Suprapubic skin (tissue), 4 donors: Measurements from ENCODE around the gene WDR33. TPM values are rescaled to one million over a fixed set of nuclear protein-coding genes. Genes with fewer than 3 reads are reported as not detected.

Experiments used
- DNase-seq, 2 donors: peaks; one replicate each; pipeline ENCODE4 v3.0.0-alpha.2; 2019; ENCODE audit warnings: low spot score in 2 of 2
- H3K27ac ChIP-seq: fragments of 200-600 bp; sonication (generic); one replicate; pipeline ENCODE4 v1.5.1; 2019
- H3K27me3 ChIP-seq: fragments of 200-600 bp; sonication (generic); one replicate; pipeline ENCODE4 v1.5.1; 2019
- H3K36me3 ChIP-seq: fragments of 200-600 bp; sonication (generic); one replicate; pipeline ENCODE4 v1.5.1; 2019
- H3K4me1 ChIP-seq: fragments of 200-600 bp; sonication (generic); one replicate; pipeline ENCODE4 v1.5.1; 2019
- H3K4me3 ChIP-seq: fragments of 200-600 bp; sonication (generic); one replicate; pipeline ENCODE4 v1.5.1; 2019; ENCODE audit warnings: mild to moderate bottlenecking
- H3K9me3 ChIP-seq: fragments of 200-600 bp; sonication (generic); one replicate; pipeline ENCODE4 v1.5.1; 2019
- EP300 ChIP-seq: sonication (generic); formaldehyde crosslinking; IDR thresholded peaks from one replicate; pipeline ENCODE4 v1.6.1; 2017; ENCODE audit warnings: antibody characterized with exemption
- POLR2A ChIP-seq, 2 donors: fragments of 450-650 bp; IDR thresholded peaks; one replicate each; pipeline ENCODE4 v1.6.1; 2017; ENCODE audit warnings: antibody characterized with exemption in 2 of 2, mild to moderate bottlenecking in 2 of 2, moderate library complexity in 2 of 2
- POLR2AphosphoS5 ChIP-seq, 3 donors: sonication (generic); formaldehyde crosslinking; IDR thresholded peaks; one replicate each; pipeline ENCODE4 v1.6.1; 2017; ENCODE audit warnings: antibody characterized with exemption in 3 of 3
- WGBS: methylation state at CpG from one replicate; pipeline ENCODE4 v1.1.5; 2018; 5-methylcytosine and 5-hydroxymethylcytosine counted together
- total RNA-seq, 4 donors: library from RNA; depleted of rRNA; stranded (reverse); fragments of >200 nt; gene quantifications; one replicate each; pipeline ENCODE4 v1.1.0, GENCODE V29; 2016
- TF ChIP-seq, protein P1 (sequence below), 2 donors: fragments of 200-600 bp in 1 of 2; fragments of 450-650 bp in 1 of 2; sonication (generic) in 1 of 2; IDR thresholded peaks; one replicate each; pipeline ENCODE4 v1.5.1; 2016 to 2019; ENCODE audit warnings: antibody characterized with exemption in 2 of 2, mild to moderate bottlenecking in 1 of 2, moderate library complexity in 1 of 2

Gene WDR33
- total RNA-seq, 4 donors from 2014 or later, result 31.9 to 85.8 (median 44.1) TPM

- H3K27ac ChIP-seq, result no peak overlapping the region
- H3K36me3 ChIP-seq, result no peaks in the 10 kb centered on the region
- no peaks in the 10 kb centered on the region for H3K4me1 ChIP-seq
- H3K9me3 ChIP-seq, result no peaks in the 10 kb centered on the region
- peak in 1 of 2 donors; percentile 13 for DNase-seq
- H3K4me3 ChIP-seq, result no peak overlapping the region
- 90% methylated on average over 6 of the region's 6 CpGs for WGBS
- no peaks in the 10 kb centered on the region for H3K27me3 ChIP-seq
- no peak for TF ChIP-seq POLR2AphosphoS5 (IDR thresholded peaks at IDR 0.05)
- no peak for TF ChIP-seq EP300
- TF ChIP-seq, protein P1, sequence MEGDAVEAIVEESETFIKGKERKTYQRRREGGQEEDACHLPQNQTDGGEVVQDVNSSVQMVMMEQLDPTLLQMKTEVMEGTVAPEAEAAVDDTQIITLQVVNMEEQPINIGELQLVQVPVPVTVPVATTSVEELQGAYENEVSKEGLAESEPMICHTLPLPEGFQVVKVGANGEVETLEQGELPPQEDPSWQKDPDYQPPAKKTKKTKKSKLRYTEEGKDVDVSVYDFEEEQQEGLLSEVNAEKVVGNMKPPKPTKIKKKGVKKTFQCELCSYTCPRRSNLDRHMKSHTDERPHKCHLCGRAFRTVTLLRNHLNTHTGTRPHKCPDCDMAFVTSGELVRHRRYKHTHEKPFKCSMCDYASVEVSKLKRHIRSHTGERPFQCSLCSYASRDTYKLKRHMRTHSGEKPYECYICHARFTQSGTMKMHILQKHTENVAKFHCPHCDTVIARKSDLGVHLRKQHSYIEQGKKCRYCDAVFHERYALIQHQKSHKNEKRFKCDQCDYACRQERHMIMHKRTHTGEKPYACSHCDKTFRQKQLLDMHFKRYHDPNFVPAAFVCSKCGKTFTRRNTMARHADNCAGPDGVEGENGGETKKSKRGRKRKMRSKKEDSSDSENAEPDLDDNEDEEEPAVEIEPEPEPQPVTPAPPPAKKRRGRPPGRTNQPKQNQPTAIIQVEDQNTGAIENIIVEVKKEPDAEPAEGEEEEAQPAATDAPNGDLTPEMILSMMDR (IDR thresholded peaks at IDR 0.05), result no peak
- TF ChIP-seq POLR2A (IDR thresholded peaks at IDR 0.05), result no peak
These were observed 128.8 kb downstream of the WDR33 start for GRCh38 chr2:127681976-127682857.

DNA sequence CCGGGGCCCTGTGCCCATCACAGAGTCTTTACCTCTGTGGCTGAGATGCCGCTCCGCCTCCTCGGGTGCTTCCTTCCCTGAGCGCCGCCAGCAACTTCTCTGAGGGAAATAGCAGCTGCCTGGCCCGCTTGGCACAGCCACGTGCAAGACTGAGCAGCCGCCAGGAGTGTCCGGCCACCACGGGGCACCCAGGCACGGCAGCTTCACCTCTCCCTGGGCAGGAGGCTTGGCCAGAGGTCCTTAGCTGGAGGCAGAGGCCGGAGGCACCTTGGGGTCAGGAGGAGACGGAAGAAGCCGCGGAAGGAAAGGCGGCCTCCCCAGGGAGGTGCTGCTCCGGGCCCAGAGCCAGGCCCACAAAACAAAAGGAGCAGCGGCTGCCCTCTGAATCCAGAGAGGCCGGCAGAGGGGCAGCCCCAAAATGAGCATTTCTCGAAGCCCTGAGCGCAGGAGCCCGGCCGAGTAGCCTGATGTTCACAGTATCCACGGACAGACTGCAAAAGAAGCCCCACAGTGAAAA lies 129.6 kb downstream of the WDR33 start:
- H3K4me1 ChIP-seq, result no peaks in the 10 kb centered on the region
- H3K9me3 ChIP-seq, result no peaks in the 10 kb centered on the region
- WGBS, result 55% methylated on average over 18 of the region's 25 CpGs
- DNase-seq, result peak in 1 of 2 donors; percentile 66
- H3K27ac ChIP-seq, result no peak overlapping the region
- no peaks in the 10 kb centered on the region for H3K36me3 ChIP-seq
- peak overlapping the region; percentile 33 for H3K4me3 ChIP-seq
- TF ChIP-seq, protein P1 (IDR thresholded peaks at IDR 0.05), result no peak
- TF ChIP-seq EP300, result no peak
- no peak for TF ChIP-seq POLR2AphosphoS5 (IDR thresholded peaks at IDR 0.05)
- TF ChIP-seq POLR2A (IDR thresholded peaks at IDR 0.05), result no peak
- peaks cover 4% of the 10 kb centered on the region for H3K27me3 ChIP-seq

DNA sequence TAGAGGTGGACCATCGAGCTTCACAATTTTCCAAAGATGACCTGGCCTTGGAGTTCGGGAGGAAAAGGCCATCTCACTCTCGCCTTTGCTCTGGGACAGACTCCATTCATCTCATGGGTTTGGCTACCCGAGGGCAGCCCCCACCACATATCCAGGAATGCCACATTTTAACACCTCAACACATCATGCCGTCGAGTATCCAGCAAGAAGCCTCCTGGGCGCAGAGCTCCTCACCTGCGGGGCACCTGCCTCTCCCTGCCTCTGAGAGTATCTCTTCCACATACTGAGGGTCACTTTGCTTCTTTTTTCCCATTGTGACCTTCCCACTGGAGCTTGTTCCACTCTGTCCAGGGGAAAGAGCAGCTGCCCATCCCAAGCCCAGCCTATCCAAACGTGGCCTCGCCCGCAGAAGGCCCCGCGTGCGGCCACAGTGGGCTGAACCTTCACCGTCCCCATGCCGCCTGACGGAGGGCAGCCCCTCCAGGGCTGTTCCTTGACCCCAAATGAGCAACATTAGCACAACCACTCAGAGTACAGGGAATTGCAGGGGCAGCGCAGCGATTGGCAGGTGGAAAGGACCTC lies 130.2 kb downstream of the WDR33 start:
- Histone ChIP-seq H3K4me1 (peaks cover 4% of the 10 kb centered on the region), H3K4me3 (peak overlapping the region; percentile 33), H3K27ac (no peak overlapping the region), H3K9me3 (no peaks in the 10 kb centered on the region), H3K27me3 (peaks cover 4% of the 10 kb centered on the region), H3K36me3 (no peaks in the 10 kb centered on the region)
- no peak for TF ChIP-seq POLR2AphosphoS5 (IDR thresholded peaks at IDR 0.05)
- WGBS, result 92% methylated on average over 19 of the region's 19 CpGs
- DNase-seq, result no peak

- Histone ChIP-seq H3K4me1 (peaks cover 12% of the 10 kb centered on the region), H3K4me3 (no peak overlapping the region), H3K27me3 (peaks cover 11% of the 10 kb centered on the region), H3K9me3 (no peaks in the 10 kb centered on the region), H3K36me3 (no peaks in the 10 kb centered on the region), H3K27ac (no peak overlapping the region)
- 76% methylated on average over 13 of the region's 15 CpGs for WGBS
- DNase-seq, result peak in 1 of 2 donors; percentile 50
- TF ChIP-seq EP300 (no peak), POLR2A (IDR thresholded peaks at IDR 0.05) (no peak), POLR2AphosphoS5 (IDR thresholded peaks at IDR 0.05) (no peak)
- TF ChIP-seq, protein P1 (IDR thresholded peaks at IDR 0.05), result no peak
These were observed 131.2 kb downstream of the WDR33 start for GRCh38 chr2:127679680-127680361.

DNA sequence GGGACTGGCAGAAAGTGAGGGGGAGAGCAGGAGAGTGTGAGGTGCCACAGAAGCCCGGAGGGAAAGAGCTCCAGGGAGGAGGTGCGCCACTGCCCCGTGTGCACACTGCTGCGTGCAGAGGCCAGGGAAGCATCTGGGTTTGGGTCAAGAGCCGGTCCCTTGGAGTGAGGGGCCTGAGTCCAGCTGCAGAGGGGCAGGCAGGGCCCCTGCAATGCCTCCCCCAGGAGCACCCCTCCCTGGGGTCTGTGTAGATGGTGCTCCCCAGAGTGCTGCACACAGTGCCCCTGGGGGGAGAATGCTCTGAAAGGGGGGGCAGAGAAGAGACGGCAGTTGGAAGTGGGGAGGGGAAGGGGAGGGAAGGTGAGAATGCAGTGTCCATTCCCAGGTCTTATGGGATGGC lies 132.0 kb downstream of the WDR33 start:
- H3K27me3 ChIP-seq, result peaks cover 16% of the 10 kb centered on the region
- TF ChIP-seq POLR2A (IDR thresholded peaks at IDR 0.05) (no peak), POLR2AphosphoS5 (IDR thresholded peaks at IDR 0.05) (no peak), EP300 (no peak)
- TF ChIP-seq, protein P1 (IDR thresholded peaks at IDR 0.05), result no peak
- H3K4me3 ChIP-seq, result no peak overlapping the region
- no peaks in the 10 kb centered on the region for H3K36me3 ChIP-seq
- WGBS, result 92% methylated on average over 6 of the region's 6 CpGs
- H3K27ac ChIP-seq, result no peak overlapping the region
- H3K4me1 ChIP-seq, result peaks cover 20% of the 10 kb centered on the region
- no peak for DNase-seq
- H3K9me3 ChIP-seq, result no peaks in the 10 kb centered on the region
